GM12878 (cell line): ENCODE results near the gene COQ9. TPM values are rescaled to one million over a fixed set of nuclear protein-coding genes. Genes with fewer than 3 reads are reported as not detected.

Experiments used
- ATAC-seq: fragments of 200-7000 bp; cut with Tn5 transposase; 3 replicates; pipeline ENCODE4 v1.9.1; 2020; ENCODE audit warnings: mild to moderate bottlenecking, moderate library complexity
- BruUV-seq: library from RNA; stranded (reverse); fragments of 400-500 nt; replicated peaks from 2 replicates; lab custom pipeline; 2021; lab: Mats Ljungman, UMichigan
- CTCF ChIA-PET: fragments of 300-600 bp; sonication (Branson Sonifier 250); formaldehyde crosslinking; extraction: SDS; loops from one replicate; lab custom pipeline; 2021; ENCODE audit warnings: inconsistent platforms; lab: Yijun Ruan, JAX
- POLR2A ChIA-PET: fragments of 350-600 bp; formaldehyde crosslinking; extraction: SDS; loops from one replicate; lab custom pipeline; 2021; ENCODE audit warnings: inconsistent platforms; lab: Charles Lee
- RAD21 ChIA-PET: fragments of 300-600 bp; sonication (Branson Sonifier 250); formaldehyde crosslinking; loops from one replicate; lab custom pipeline; 2023; ENCODE audit warnings: antibody characterized with exemption; ENCODE audit not compliant: unreplicated experiment; lab: Charles Lee
- SMC1A ChIA-PET: fragments of 300-600 bp; sonication (Branson Sonifier 250); formaldehyde crosslinking; loops from one replicate; lab custom pipeline; 2023; ENCODE audit not compliant: unreplicated experiment, uncharacterized antibody; lab: Charles Lee
- DNase-seq: peaks from one replicate; pipeline ENCODE4 v3.0.0-alpha.2; 2011; ENCODE audit warnings: low read depth, low spot score
- FAIRE-seq: peaks from 3 replicates; lab custom pipeline; 2011; peaks lifted over from hg19 to GRCh38; lab: Jason Lieb, UNC
- H2AFZ ChIP-seq: 2 replicates; pipeline ENCODE4 v1.6.0; 2011; ENCODE audit warnings: low read depth, low read length, control low read depth; ENCODE audit not compliant: control insufficient read depth
- H3K27ac ChIP-seq: 2 replicates; pipeline ENCODE4 v1.5.1; 2011; ENCODE audit warnings: control low read depth; ENCODE audit not compliant: control insufficient read depth, insufficient read depth
- H3K27me3 ChIP-seq, 2 experiments: replicated peaks in 1 of 2; 2 replicates each; pipeline versions ENCODE4 v1.6.0 to v1.6.1; 2011; ENCODE audit warnings: low read length in 1 of 2; ENCODE audit not compliant: control insufficient read depth in 2 of 2, insufficient read depth in 2 of 2
- H3K36me3 ChIP-seq, 2 experiments: 2 replicates each; pipeline ENCODE4 v1.5.1; 2011; ENCODE audit warnings: low read length in 1 of 2; ENCODE audit not compliant: control insufficient read depth in 2 of 2, insufficient read depth in 2 of 2
- H3K4me1 ChIP-seq: 2 replicates; pipeline ENCODE4 v1.6.1; 2011; ENCODE audit warnings: mild to moderate bottlenecking, low read length, moderate library complexity, mixed read lengths; ENCODE audit not compliant: control insufficient read depth, insufficient read depth
- H3K4me2 ChIP-seq: 2 replicates; pipeline ENCODE4 v1.6.0; 2011; ENCODE audit warnings: control low read depth; ENCODE audit not compliant: control insufficient read depth, insufficient read depth
- H3K4me3 ChIP-seq: fragments of 200-600 bp; sonication (generic); 2 replicates; pipeline ENCODE4 v1.5.1; 2016
- H3K79me2 ChIP-seq: 2 replicates; pipeline ENCODE4 v1.6.0; 2011; ENCODE audit warnings: low read length; ENCODE audit not compliant: control insufficient read depth, insufficient read depth
- H3K9ac ChIP-seq: 2 replicates; pipeline ENCODE4 v1.8.0; 2011; ENCODE audit warnings: low read length, control low read depth, mixed read lengths; ENCODE audit not compliant: control insufficient read depth, insufficient read depth
- H3K9me3 ChIP-seq: replicated peaks from 3 replicates; pipeline ENCODE4 v1.5.1; 2011; ENCODE audit warnings: mild to moderate bottlenecking, low read length; ENCODE audit not compliant: control insufficient read depth, insufficient read depth
- H4K20me1 ChIP-seq: 2 replicates; pipeline ENCODE4 v1.6.0; 2011; ENCODE audit not compliant: control insufficient read depth, insufficient read depth
- DPF2 ChIP-seq: fragments of 450-650 bp; IDR thresholded peaks from 2 replicates; pipeline ENCODE4 v1.6.1; 2017; ENCODE audit warnings: mild to moderate bottlenecking
- ELK1 ChIP-seq: IDR thresholded peaks from 2 replicates; pipeline ENCODE4 v1.6.1; 2012; ENCODE audit warnings: low read depth, low read length, improper control_type of control experiment
- ESRRA ChIP-seq: IDR thresholded peaks from 2 replicates; pipeline ENCODE4 v1.6.1; 2012; ENCODE audit warnings: mild to moderate bottlenecking, low read length, improper control_type of control experiment
- MYC ChIP-seq: IDR thresholded peaks from 2 replicates; pipeline ENCODE4 v1.6.1; 2011; ENCODE audit warnings: mild to moderate bottlenecking, low read length, moderate library complexity, inconsistent platforms; ENCODE audit not compliant: insufficient read depth, insufficient replicate concordance, insufficient read length, severe bottlenecking
- PAX8 ChIP-seq: fragments of 450-650 bp; IDR thresholded peaks from 2 replicates; pipeline ENCODE4 v1.6.1; 2017; ENCODE audit warnings: mild to moderate bottlenecking, moderate library complexity
- SIX5 ChIP-seq: IDR thresholded peaks from 2 replicates; pipeline ENCODE4 v1.6.1; 2011; ENCODE audit warnings: mild to moderate bottlenecking, low read depth, low read length, moderate library complexity; ENCODE audit not compliant: severe bottlenecking
- SMAD1 ChIP-seq: fragments of 450-650 bp; IDR thresholded peaks from 2 replicates; pipeline ENCODE4 v1.6.1; 2018; ENCODE audit warnings: mild to moderate bottlenecking, low read depth; ENCODE audit not compliant: partially characterized antibody
- TCF3 ChIP-seq: IDR thresholded peaks from 2 replicates; pipeline ENCODE4 v1.6.1; 2012; ENCODE audit warnings: low read depth, mild to moderate bottlenecking, low read length, borderline replicate concordance; ENCODE audit not compliant: insufficient read depth
- ZNF274 ChIP-seq: IDR thresholded peaks from one replicate; pipeline ENCODE4 v1.8.0; 2011; ENCODE audit not compliant: insufficient read length, insufficient read depth
- ZNF622 ChIP-seq: fragments of 450-650 bp; IDR thresholded peaks from 2 replicates; pipeline ENCODE4 v1.6.1; 2017; ENCODE audit warnings: mild to moderate bottlenecking, inconsistent platforms
- ZNF687 ChIP-seq: fragments of 450-650 bp; IDR thresholded peaks from 2 replicates; pipeline ENCODE4 v1.6.1; 2017; ENCODE audit warnings: mild to moderate bottlenecking, moderate library complexity
- WGBS: methylation state at CpG from one replicate; pipeline ENCODE4 v1.1.6; 2016; ENCODE audit warnings: low lambda C conversion rate; ENCODE audit not compliant: insufficient replicate concordance, insufficient coverage; ENCODE audit errors: missing lambda C conversion rate; 5-methylcytosine and 5-hydroxymethylcytosine counted together
- in situ Hi-C: fragments of 300-500 bp; cut with MboI; formaldehyde crosslinking; loops from 9 replicates; pipeline ENCODE4 v1.14.3; 2018; ENCODE audit warnings: mixed read lengths
- intact Hi-C: fragments of 100-400 bp; cut with micrococcal nuclease; formaldehyde crosslinking; loops from one replicate; pipeline ENCODE4 v1.14.2; 2022; ENCODE audit not compliant: unreplicated experiment
- polyA plus RNA-seq, 11 experiments: library from polyadenylated mRNA; depleted of rRNA in 4 of 11; unstranded in 6 of 11; stranded (reverse) in 5 of 11; fragments of >200 nt; fragmentation: Nextera tagmentation in 4 of 11; fragmentation: Illumina TruSeq in 1 of 11; extraction: Ambion mirVana in 4 of 11; extraction: Trizol in 1 of 11; gene quantifications; 1 replicate in 1 of 11; 2 replicates in 10 of 11; pipeline versions ENCODE4 v1.2.1 to v1.2.3, GENCODE V29; 2011 to 2016; ENCODE audit warnings: inconsistent platforms in 2 of 11, missing spikeins in 2 of 11, low read depth in 1 of 11
- total RNA-seq, 4 experiments: library from RNA; depleted of rRNA in 3 of 4; stranded (reverse); fragments of >200 nt in 3 of 4; fragmentation: Illumina TruSeq in 1 of 4; extraction: Trizol in 1 of 4; gene quantifications; 2 replicates each; pipeline versions ENCODE4 v1.2.1 to v1.2.3, GENCODE V29; 2013 to 2021
- TF ChIP-seq, protein P1 (sequence below): IDR thresholded peaks from 2 replicates; pipeline ENCODE4 v1.6.1; 2011; ENCODE audit warnings: mild to moderate bottlenecking, low read depth, low read length, moderate library complexity; ENCODE audit not compliant: insufficient replicate concordance
- TF ChIP-seq, protein P2 (sequence below): IDR thresholded peaks from 2 replicates; pipeline ENCODE4 v1.6.1; 2011; ENCODE audit warnings: borderline replicate concordance, low read depth, mild to moderate bottlenecking, moderate library complexity, mixed read lengths, low read length; ENCODE audit not compliant: insufficient read depth; ENCODE audit errors: extremely low read length
- TF ChIP-seq, protein P3 (sequence below): fragments of 450-650 bp; IDR thresholded peaks from 2 replicates; pipeline ENCODE4 v1.6.1; 2018; ENCODE audit warnings: borderline replicate concordance, mild to moderate bottlenecking; ENCODE audit not compliant: partially characterized antibody

The COQ9 gene
- total and polyA plus RNA-seq, 10 of the 15 experiments (the other 5 are each of a cell fraction or from before 2014, with no cell fraction given): 24.1 to 79.7 (median 50.1) TPM

- intact Hi-C loops: no loop called here
- ChIA-PET CTCF (interaction anchor here (0.8 to 1.7 kb wide), 4 partner anchors 27 to 189 kb away, joined by 3 to 5 read pairs (median 4); partner anchors contain the start of gene POLR2C), POLR2A (interaction anchor here (1.0 kb wide), 1 partner anchor 31 kb away, joined by 4 read pairs; no protein-coding TSS in a partner anchor)
- TF ChIP-seq, protein P1, sequence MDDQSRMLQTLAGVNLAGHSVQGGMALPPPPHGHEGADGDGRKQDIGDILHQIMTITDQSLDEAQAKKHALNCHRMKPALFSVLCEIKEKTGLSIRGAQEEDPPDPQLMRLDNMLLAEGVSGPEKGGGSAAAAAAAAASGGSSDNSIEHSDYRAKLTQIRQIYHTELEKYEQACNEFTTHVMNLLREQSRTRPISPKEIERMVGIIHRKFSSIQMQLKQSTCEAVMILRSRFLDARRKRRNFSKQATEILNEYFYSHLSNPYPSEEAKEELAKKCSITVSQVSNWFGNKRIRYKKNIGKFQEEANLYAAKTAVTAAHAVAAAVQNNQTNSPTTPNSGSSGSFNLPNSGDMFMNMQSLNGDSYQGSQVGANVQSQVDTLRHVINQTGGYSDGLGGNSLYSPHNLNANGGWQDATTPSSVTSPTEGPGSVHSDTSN: no peak
- TF ChIP-seq ZNF622 (no peak), DPF2 (no peak), ZNF274 (no peak), ELK1 (no peak), ZNF687 (no peak), TCF3 (no peak), SMAD1 (no peak), ESRRA (no peak), SIX5 (no peak), MYC (no peak), PAX8 (no peak)
- TF ChIP-seq, protein P2, sequence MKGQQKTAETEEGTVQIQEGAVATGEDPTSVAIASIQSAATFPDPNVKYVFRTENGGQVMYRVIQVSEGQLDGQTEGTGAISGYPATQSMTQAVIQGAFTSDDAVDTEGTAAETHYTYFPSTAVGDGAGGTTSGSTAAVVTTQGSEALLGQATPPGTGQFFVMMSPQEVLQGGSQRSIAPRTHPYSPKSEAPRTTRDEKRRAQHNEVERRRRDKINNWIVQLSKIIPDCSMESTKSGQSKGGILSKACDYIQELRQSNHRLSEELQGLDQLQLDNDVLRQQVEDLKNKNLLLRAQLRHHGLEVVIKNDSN: no peak
- TF ChIP-seq, protein P3, sequence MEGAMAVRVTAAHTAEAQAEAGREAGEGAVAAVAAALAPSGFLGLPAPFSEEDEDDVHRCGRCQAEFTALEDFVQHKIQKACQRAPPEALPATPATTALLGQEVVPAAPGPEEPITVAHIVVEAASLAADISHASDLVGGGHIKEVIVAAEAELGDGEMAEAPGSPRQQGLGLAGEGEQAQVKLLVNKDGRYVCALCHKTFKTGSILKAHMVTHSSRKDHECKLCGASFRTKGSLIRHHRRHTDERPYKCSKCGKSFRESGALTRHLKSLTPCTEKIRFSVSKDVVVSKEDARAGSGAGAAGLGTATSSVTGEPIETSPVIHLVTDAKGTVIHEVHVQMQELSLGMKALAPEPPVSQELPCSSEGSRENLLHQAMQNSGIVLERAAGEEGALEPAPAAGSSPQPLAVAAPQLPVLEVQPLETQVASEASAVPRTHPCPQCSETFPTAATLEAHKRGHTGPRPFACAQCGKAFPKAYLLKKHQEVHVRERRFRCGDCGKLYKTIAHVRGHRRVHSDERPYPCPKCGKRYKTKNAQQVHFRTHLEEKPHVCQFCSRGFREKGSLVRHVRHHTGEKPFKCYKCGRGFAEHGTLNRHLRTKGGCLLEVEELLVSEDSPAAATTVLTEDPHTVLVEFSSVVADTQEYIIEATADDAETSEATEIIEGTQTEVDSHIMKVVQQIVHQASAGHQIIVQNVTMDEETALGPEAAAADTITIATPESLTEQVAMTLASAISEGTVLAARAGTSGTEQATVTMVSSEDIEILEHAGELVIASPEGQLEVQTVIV: no peak
Observed at GRCh38 chr16:57489229-57489628, 42.0 kb downstream of the COQ9 start.

More at GRCh38 chr16:57489229-57489628, 42.0 kb downstream of the COQ9 start:
- ChIA-PET RAD21 (no interaction called here), SMC1A (interaction anchor here (3.5 kb wide), 1 partner anchor 48 kb away, joined by 17 read pairs; the partner anchor contains the start of gene CCDC102A)
- Histone ChIP-seq H3K79me2 (no peaks in the 10 kb centered on the region), H3K9me3 (no peaks in the 10 kb centered on the region; the same call in 2 of the 3 replicates), H3K4me3 (no peak overlapping the region), H4K20me1 (no peaks in the 10 kb centered on the region), H3K36me3 (no peaks in the 10 kb centered on the region), H3K9ac (no peak overlapping the region), H2AFZ (no peak overlapping the region), H3K27me3 (peaks cover 0 to 2% of the 10 kb centered on the region in 2 experiments; a peak in 1 of 4 replicates), H3K4me2 (no peak overlapping the region), H3K27ac (no peak overlapping the region), H3K4me1 (peaks cover 15% of the 10 kb centered on the region)
- FAIRE-seq (no peak), DNase-seq (no peak), ATAC-seq (no peak)
- in situ Hi-C loops: no loop called here
- 77% methylated on average over 5 of the region's 5 CpGs for WGBS
- no TSS peak for BruUV-seq
